ENCODE measurements around the gene ITGA11.

Gene ITGA11

DNA sequence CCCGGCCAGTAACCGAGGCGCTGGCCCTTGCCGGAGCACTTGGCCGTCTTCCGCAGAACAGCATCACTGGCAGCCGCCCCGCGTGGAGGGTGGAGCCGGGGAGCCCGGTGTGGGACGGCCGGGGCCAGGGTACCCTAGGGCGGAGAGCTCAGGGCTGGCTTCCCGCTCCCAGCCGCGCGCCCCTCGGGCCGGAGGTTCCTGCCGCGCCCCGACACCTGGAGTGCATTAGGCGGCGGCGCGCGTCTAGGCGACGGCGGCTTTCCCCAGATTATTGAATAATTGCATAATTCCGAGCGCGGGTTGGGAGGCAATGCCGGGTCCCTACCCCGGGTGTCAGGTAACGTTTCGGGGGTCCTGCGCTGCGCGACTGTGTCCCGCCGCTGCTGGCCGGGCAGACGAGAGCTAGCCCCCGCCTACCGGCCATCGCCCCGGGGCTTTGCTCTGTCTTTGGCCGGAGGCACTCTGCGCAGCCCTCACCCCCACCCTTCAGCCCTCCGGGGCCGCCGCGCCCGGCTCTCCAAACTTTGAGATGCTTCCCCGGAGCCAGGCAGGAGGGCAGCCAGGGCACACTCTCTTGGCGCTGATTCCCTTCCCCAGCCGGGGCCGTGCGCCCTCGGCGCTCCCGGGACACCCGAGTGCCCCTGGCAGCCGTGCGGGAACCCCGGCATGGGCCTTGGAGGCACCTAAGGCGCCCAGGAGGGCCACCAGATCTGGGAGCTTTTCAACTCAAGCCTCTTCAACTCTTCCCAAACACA is 749 bp downstream of the ITGA11 start:
- peak overlapping the region; percentile 83 for H3K4me3 ChIP-seq (ENCODE audit: low read depth, low read length)
- in situ Hi-C loops (cut with HindIII; ENCODE audit: low pct_ligation_motif_present, low sequenced_read_pairs), result no loop called here
- peak overlapping the region; percentile 58 for H3K27ac ChIP-seq
- H3K36me3 ChIP-seq (replicated peaks), result peaks cover 5% of the 10 kb centered on the region
- no peak for TF ChIP-seq CTCF (IDR thresholded peaks at IDR 0.05; ENCODE audit: low read depth, low read length, missing control alignments)
- H3K27me3 ChIP-seq (replicated peaks), result no peaks in the 10 kb centered on the region
- DNase-seq, result no peak

- in situ Hi-C loops (cut with HindIII; ENCODE audit: low pct_ligation_motif_present, low sequenced_read_pairs), result no loop called here
- Histone ChIP-seq H3K27ac (peak overlapping the region; percentile 58), H3K36me3 (replicated peaks) (peaks cover 8% of the 10 kb centered on the region), H3K4me3 (ENCODE audit: low read depth, low read length) (peak overlapping the region; percentile 83), H3K27me3 (replicated peaks) (no peaks in the 10 kb centered on the region)
- no peak for TF ChIP-seq CTCF (IDR thresholded peaks at IDR 0.05; ENCODE audit: low read depth, low read length, missing control alignments)
- no peak for DNase-seq
Measured at GRCh38 chr15:68430471-68431036, 1.4 kb downstream of the ITGA11 start.

- in situ Hi-C loops (cut with HindIII; ENCODE audit: low pct_ligation_motif_present, low sequenced_read_pairs), result no loop called here
- DNase-seq, result no peak
- peak overlapping the region; percentile 83 for H3K4me3 ChIP-seq (ENCODE audit: low read depth, low read length)
- peaks cover 12% of the 10 kb centered on the region for H3K36me3 ChIP-seq (replicated peaks)
- TF ChIP-seq CTCF (IDR thresholded peaks at IDR 0.05; ENCODE audit: low read depth, low read length, missing control alignments), result no peak
- H3K27me3 ChIP-seq (replicated peaks), result no peaks in the 10 kb centered on the region
- peak overlapping the region; percentile 58 for H3K27ac ChIP-seq
Measured at GRCh38 chr15:68429691-68430470, 2.1 kb downstream of the ITGA11 start.

DNA sequence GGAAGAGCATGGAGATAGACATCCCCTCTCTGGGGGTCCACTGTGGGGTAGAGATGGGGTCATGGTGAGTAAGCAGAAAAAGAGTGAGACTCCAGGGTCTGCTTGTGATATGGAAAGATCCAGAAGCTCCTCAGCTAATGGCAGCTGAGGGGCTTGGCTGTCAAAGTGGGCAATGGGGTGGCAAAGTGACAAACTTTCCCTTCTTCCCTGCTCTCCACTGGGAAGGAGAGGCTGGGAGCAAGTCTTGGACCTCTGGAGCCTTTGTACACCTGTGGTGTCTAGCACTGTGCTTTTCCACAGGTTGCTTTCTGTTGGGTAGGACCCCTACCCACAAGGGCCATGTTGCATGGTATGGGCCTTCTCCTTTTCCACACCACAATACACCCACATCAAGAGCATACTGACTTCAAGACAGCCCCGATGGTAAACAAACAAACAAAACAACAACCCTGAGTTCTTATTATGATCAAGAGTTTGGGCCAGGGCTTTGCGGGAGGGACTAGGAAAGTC is 3.5 kb downstream of the ITGA11 start:
- no peak overlapping the region for H3K4me3 ChIP-seq (ENCODE audit: low read depth, low read length)
- in situ Hi-C loops (cut with HindIII; ENCODE audit: low pct_ligation_motif_present, low sequenced_read_pairs), result no loop called here
- H3K27ac ChIP-seq, result no peak overlapping the region
- TF ChIP-seq CTCF (IDR thresholded peaks at IDR 0.05; ENCODE audit: low read depth, low read length, missing control alignments), result no peak
- H3K27me3 ChIP-seq (replicated peaks), result no peaks in the 10 kb centered on the region
- DNase-seq, result no peak
- peaks cover 16% of the 10 kb centered on the region for H3K36me3 ChIP-seq (replicated peaks)

- no peak for DNase-seq
- H3K27me3 ChIP-seq (replicated peaks), result no peaks in the 10 kb centered on the region
- peaks cover 16% of the 10 kb centered on the region for H3K36me3 ChIP-seq (replicated peaks)
- in situ Hi-C loops (cut with HindIII; ENCODE audit: low pct_ligation_motif_present, low sequenced_read_pairs), result no loop called here
- H3K27ac ChIP-seq, result no peak overlapping the region
- TF ChIP-seq CTCF (IDR thresholded peaks at IDR 0.05; ENCODE audit: low read depth, low read length, missing control alignments), result no peak
- H3K4me3 ChIP-seq (ENCODE audit: low read depth, low read length), result no peak overlapping the region
Measured at GRCh38 chr15:68427963-68428362, 4.0 kb downstream of the ITGA11 start.

Measured in brain microvascular endothelial cell (primary cell).